HepG2 (cell line): Measurements from ENCODE around the gene BMPER. TPM values are rescaled to one million over a fixed set of nuclear protein-coding genes. Genes with fewer than 3 reads are reported as not detected.

Source experiments
- ATAC-seq: fragments of 200-7000 bp; cut with Tn5 transposase; 3 replicates; pipeline ENCODE4 v1.9.1; 2020; ENCODE audit warnings: mild to moderate bottlenecking, moderate library complexity
- BruUV-seq: library from RNA; stranded (reverse); fragments of 400-500 nt; replicated peaks from 2 replicates; lab custom pipeline; 2021; lab: Mats Ljungman, UMichigan
- CTCF ChIA-PET: fragments of 300-600 bp; formaldehyde crosslinking; extraction: SDS; loops from one replicate; lab custom pipeline; 2021; ENCODE audit warnings: low total read pairs, inconsistent platforms, low intra/inter-chr PET ratio; lab: Yijun Ruan, JAX
- POLR2A ChIA-PET: fragments of 350-600 bp; sonication (Branson Sonifier 250); formaldehyde crosslinking; loops from one replicate; lab custom pipeline; 2020; ENCODE audit warnings: antibody characterized with exemption, inconsistent platforms; lab: Yijun Ruan, JAX
- DNase-seq: peaks from one replicate; pipeline ENCODE4 v3.0.0-alpha.2; 2015; ENCODE audit warnings: low spot score
- FAIRE-seq: peaks from 3 replicates; lab custom pipeline; 2011; peaks lifted over from hg19 to GRCh38; lab: Jason Lieb, UNC
- H2AFZ ChIP-seq: one replicate; pipeline ENCODE4 v1.6.1; 2011; ENCODE audit warnings: low read length, inconsistent platforms
- H3K27ac ChIP-seq: fragments of 300-600 bp; 3 replicates; pipeline ENCODE4 v1.8.0; 2011; ENCODE audit warnings: mixed run types, mild to moderate bottlenecking, mixed read lengths, low read length, inconsistent platforms; ENCODE audit not compliant: insufficient read depth; ENCODE audit errors: extremely low read length
- H3K27me3 ChIP-seq, 2 experiments: fragments of 200-600 bp in 1 of 2; 2 replicates in 1 of 2; 3 replicates in 1 of 2; pipeline versions ENCODE4 v1.6.0 to v1.8.0; 2011; ENCODE audit warnings: low read length in 2 of 2, mild to moderate bottlenecking in 2 of 2, moderate library complexity in 2 of 2, inconsistent platforms in 1 of 2; ENCODE audit not compliant: insufficient read depth in 2 of 2, control insufficient read depth in 1 of 2
- H3K36me3 ChIP-seq, 2 experiments: fragments of 200-600 bp in 1 of 2; replicated peaks in 1 of 2; 2 replicates in 1 of 2; 3 replicates in 1 of 2; pipeline versions ENCODE4 v1.5.1 to v1.8.0; 2011; ENCODE audit warnings: low read length in 2 of 2, inconsistent platforms in 1 of 2; ENCODE audit not compliant: insufficient read depth in 2 of 2, control insufficient read depth in 1 of 2
- H3K4me1 ChIP-seq: 2 replicates; pipeline ENCODE4 v1.5.1; 2012; ENCODE audit warnings: low read length, inconsistent platforms; ENCODE audit not compliant: insufficient read depth
- H3K4me2 ChIP-seq: 2 replicates; pipeline ENCODE4 v1.6.0; 2011; ENCODE audit warnings: low read depth, low read length, inconsistent platforms
- H3K4me3 ChIP-seq, 3 experiments: fragments of 200-600 bp in 1 of 3; sonication (generic), shearing (Covaris generic) in 1 of 3; replicated peaks in 1 of 3; 2 replicates each; pipeline ENCODE4 v1.5.1; 2011 to 2016; ENCODE audit warnings: low read length in 3 of 3, inconsistent platforms in 2 of 3, low read depth in 2 of 3, mild to moderate bottlenecking in 2 of 3, control low read depth in 1 of 3, mixed read lengths in 1 of 3; ENCODE audit not compliant: insufficient read depth in 1 of 3
- H3K79me2 ChIP-seq: one replicate; pipeline ENCODE4 v1.6.1; 2011; ENCODE audit warnings: low read length, inconsistent platforms; ENCODE audit not compliant: insufficient read depth
- H3K9ac ChIP-seq: 2 replicates; pipeline ENCODE4 v1.6.0; 2011; ENCODE audit warnings: mild to moderate bottlenecking, low read depth, low read length, inconsistent platforms; ENCODE audit not compliant: insufficient read depth
- H3K9me3 ChIP-seq: 2 replicates; pipeline ENCODE4 v1.5.1; 2012; ENCODE audit warnings: mild to moderate bottlenecking, low read length
- H4K20me1 ChIP-seq: 2 replicates; pipeline ENCODE4 v1.6.0; 2011; ENCODE audit warnings: inconsistent platforms, mild to moderate bottlenecking, low read length, moderate library complexity; ENCODE audit not compliant: insufficient read depth
- KAT2B ChIP-seq: fragments of 150-350 bp; IDR thresholded peaks from 2 replicates; pipeline ENCODE4 v1.6.1; 2014; ENCODE audit warnings: low read depth, low read length, borderline replicate concordance
- PRMT3 ChIP-seq: sonication (generic); formaldehyde crosslinking; IDR thresholded peaks from 2 replicates; pipeline ENCODE4 v1.8.1; 2022; ENCODE audit warnings: low read depth, mild to moderate bottlenecking, moderate library complexity, missing genetic modification reagents, borderline replicate concordance
- PTBP1 ChIP-seq: fragments of 200-400 bp; formaldehyde crosslinking; IDR thresholded peaks from 2 replicates; pipeline ENCODE4 v1.6.1; 2018; ENCODE audit warnings: low read length, low read depth; ENCODE audit not compliant: poor library complexity, severe bottlenecking
- RBM39 ChIP-seq: fragments of 200-400 bp; formaldehyde crosslinking; IDR thresholded peaks from one replicate; pipeline ENCODE4 v1.6.1; 2018; ENCODE audit warnings: antibody characterized with exemption, mild to moderate bottlenecking, low read depth, low read length; ENCODE audit not compliant: poor library complexity, severe bottlenecking
- TAF15 ChIP-seq: fragments of 200-400 bp; formaldehyde crosslinking; IDR thresholded peaks from one replicate; pipeline ENCODE4 v1.6.1; 2018; ENCODE audit warnings: mild to moderate bottlenecking, low read depth, low read length; ENCODE audit not compliant: poor library complexity, severe bottlenecking
- ZBTB39 ChIP-seq: sonication (generic); formaldehyde crosslinking; IDR thresholded peaks from 2 replicates; pipeline ENCODE4 v1.5.0; 2020; ENCODE audit warnings: missing genetic modification reagents
- ZFP37 ChIP-seq: sonication (generic); formaldehyde crosslinking; IDR thresholded peaks from 2 replicates; pipeline ENCODE4 v1.4.0; 2020; ENCODE audit warnings: missing genetic modification reagents, borderline replicate concordance
- ZNF264 ChIP-seq: sonication (generic); formaldehyde crosslinking; IDR thresholded peaks from 2 replicates; pipeline ENCODE4 v1.4.0; 2020; ENCODE audit warnings: missing genetic modification reagents
- ZNF280B ChIP-seq: sonication (generic); formaldehyde crosslinking; IDR thresholded peaks from 2 replicates; pipeline ENCODE4 v1.5.0; 2020; ENCODE audit warnings: missing genetic modification reagents, mild to moderate bottlenecking, borderline replicate concordance
- ZNF350 ChIP-seq: sonication (generic); formaldehyde crosslinking; IDR thresholded peaks from 2 replicates; pipeline ENCODE4 v1.4.0; 2020; ENCODE audit warnings: mild to moderate bottlenecking, low read depth, missing genetic modification reagents, borderline replicate concordance
- ZNF619 ChIP-seq: sonication (generic); formaldehyde crosslinking; IDR thresholded peaks from 2 replicates; pipeline ENCODE4 v1.4.0; 2020; ENCODE audit warnings: mild to moderate bottlenecking, missing genetic modification reagents
- ZNF747 ChIP-seq: sonication (generic); formaldehyde crosslinking; IDR thresholded peaks from 2 replicates; pipeline ENCODE4 v1.8.1; 2023; ENCODE audit warnings: missing genetic modification reagents, mild to moderate bottlenecking, borderline replicate concordance
- ZSCAN5A ChIP-seq: sonication (generic); formaldehyde crosslinking; IDR thresholded peaks from 2 replicates; pipeline ENCODE4 v1.8.0; 2022; ENCODE audit warnings: mild to moderate bottlenecking, missing genetic modification reagents, borderline replicate concordance
- WGBS: methylation state at CpG from one replicate; pipeline ENCODE4 v1.1.6; 2017; ENCODE audit warnings: low lambda C conversion rate; 5-methylcytosine and 5-hydroxymethylcytosine counted together
- in situ Hi-C: cut with HindIII; loops from 2 replicates; pipeline ENCODE4 v1.10.0; 2017; ENCODE audit warnings: low pct_unique_long_range_greater_than_20kb; ENCODE audit not compliant: extremely low pct_ligation_motif_present
- intact Hi-C: fragments of 100-400 bp; cut with micrococcal nuclease; formaldehyde crosslinking; loops from one replicate; pipeline ENCODE4 v1.10.0; 2022; ENCODE audit not compliant: unreplicated experiment
- polyA plus RNA-seq, 8 experiments: library from polyadenylated mRNA; depleted of rRNA in 3 of 8; stranded (reverse) in 7 of 8; unstranded in 1 of 8; fragments of >200 nt; fragmentation: Illumina TruSeq in 4 of 8; extraction: Trizol in 4 of 8; gene quantifications; 2 replicates each; pipeline versions ENCODE4 v1.2.1 to v1.2.3, GENCODE V29; 2011 to 2016; ENCODE audit warnings: low read depth in 4 of 8, missing spikeins in 1 of 8, mixed read lengths in 1 of 8; ENCODE audit not compliant: insufficient read depth in 1 of 8
- total RNA-seq, 5 experiments: library from RNA; depleted of rRNA; stranded (reverse); fragments of >200 nt; fragmentation: Illumina TruSeq; extraction: Trizol; gene quantifications; 2 replicates each; pipeline ENCODE4 v1.2.3, GENCODE V29; 2016; ENCODE audit warnings: low read depth in 1 of 5

The BMPER gene
- total and polyA plus RNA-seq, 2 of the 13 experiments (the other 11 are each of a cell fraction or from before 2014, with no cell fraction given): not detected

DNA sequence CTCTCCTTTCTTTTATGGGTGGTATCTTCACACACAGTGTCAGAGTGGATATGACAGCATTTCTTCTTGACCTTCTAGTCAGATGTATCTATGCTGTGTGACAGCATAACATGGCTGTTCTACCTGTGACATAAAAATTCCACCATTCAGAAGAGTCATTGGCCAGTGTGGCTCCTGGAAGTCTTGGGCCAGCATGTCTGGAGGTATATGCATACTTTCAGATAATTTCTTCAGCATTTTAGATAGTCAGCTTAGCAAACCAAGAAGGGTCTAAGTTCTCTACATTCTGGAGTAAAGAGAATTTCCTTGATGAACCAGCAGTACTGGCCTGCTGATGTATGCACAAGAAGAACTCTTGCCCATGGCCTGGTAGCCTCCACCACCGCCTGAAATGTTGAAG is 179.3 kb downstream of the BMPER start:
- ChIA-PET CTCF (no interaction called here), POLR2A (no interaction called here)
- no peak overlapping the region for H3K9ac ChIP-seq
- H3K27me3 ChIP-seq: peaks cover 0 to 1% of the 10 kb centered on the region in 2 experiments; a peak in 1 of 5 replicates
- intact Hi-C loops: no loop called here
- H3K9me3 ChIP-seq: no peaks in the 10 kb centered on the region
- no peak for FAIRE-seq
- ATAC-seq: no peak
- no peak overlapping the region for H3K4me3 ChIP-seq
- WGBS: 13% methylated on average over 1 of the region's 1 CpG
- H3K27ac ChIP-seq: no peak overlapping the region
- in situ Hi-C loops: no loop called here
- no peaks in the 10 kb centered on the region for H4K20me1 ChIP-seq
- no peaks in the 10 kb centered on the region for H3K79me2 ChIP-seq
- H2AFZ ChIP-seq: no peak overlapping the region
- TF ChIP-seq TAF15: no peak
- no peaks in the 10 kb centered on the region for H3K4me1 ChIP-seq
- no peak overlapping the region for H3K4me2 ChIP-seq
- DNase-seq: no peak
- no TSS peak for BruUV-seq
- no peaks in the 10 kb centered on the region for H3K36me3 ChIP-seq

- ChIA-PET CTCF (no interaction called here), POLR2A (no interaction called here)
- FAIRE-seq (no peak), DNase-seq (no peak), ATAC-seq (no peak)
- no TSS peak for BruUV-seq
- intact Hi-C loops (no loop called here), in situ Hi-C loops (no loop called here)
- no peak overlapping the region for H3K27ac ChIP-seq
- WGBS: 7% methylated on average over 2 of the region's 5 CpGs
- peaks cover 0 to 1% of the 10 kb centered on the region in 2 experiments; a peak in 1 of 5 replicates for H3K27me3 ChIP-seq
- H2AFZ ChIP-seq: no peak overlapping the region
- H3K4me3 ChIP-seq: no peak overlapping the region
- H3K9ac ChIP-seq: no peak overlapping the region
- H4K20me1 ChIP-seq: no peaks in the 10 kb centered on the region
- H3K4me1 ChIP-seq: no peaks in the 10 kb centered on the region
- H3K36me3 ChIP-seq: no peaks in the 10 kb centered on the region
- H3K79me2 ChIP-seq: no peaks in the 10 kb centered on the region
- H3K9me3 ChIP-seq: no peaks in the 10 kb centered on the region
- H3K4me2 ChIP-seq: no peak overlapping the region
- TF ChIP-seq KAT2B (no peak), ZSCAN5A (CRISPR knock-in tag) (no peak), ZBTB39 (CRISPR knock-in tag) (no peak), PTBP1 (no peak), PRMT3 (CRISPR knock-in tag) (no peak), ZNF350 (no peak), ZNF264 (no peak), ZNF747 (CRISPR knock-in tag) (no peak), RBM39 (no peak), ZNF280B (CRISPR knock-in tag) (no peak), ZFP37 (CRISPR knock-in tag) (no peak), ZNF619 (CRISPR knock-in tag) (no peak)
These were observed 180.7 kb downstream of the BMPER start for GRCh38 chr7:34086064-34086463.
